Measurements from ENCODE around the gene NEMF.

The NEMF gene

GRCh38 chr14:49853158-49853477 lies 530 bp upstream of the NEMF start:
- TF ChIP-seq EP300 (IDR thresholded peaks at IDR 0.05; ENCODE audit: borderline replicate concordance): no peak
- no peak for TF ChIP-seq EGR1 (IDR thresholded peaks at IDR 0.05)
- no peak for TF ChIP-seq REST (IDR thresholded peaks at IDR 0.05; ENCODE audit: low read depth)
- TF ChIP-seq YY1 (IDR thresholded peaks at IDR 0.05; ENCODE audit: low read depth): no peak
- no peak for TF ChIP-seq TEAD4 (IDR thresholded peaks at IDR 0.05)

- no peak for TF ChIP-seq REST (IDR thresholded peaks at IDR 0.05; ENCODE audit: low read depth)
- TF ChIP-seq TEAD4 (IDR thresholded peaks at IDR 0.05): no peak
- TF ChIP-seq USF1 (IDR thresholded peaks at IDR 0.05): no peak
- no peak for TF ChIP-seq FOXM1 (IDR thresholded peaks at IDR 0.05; ENCODE audit: borderline replicate concordance, low read depth)
- TF ChIP-seq ZBTB7A (IDR thresholded peaks at IDR 0.05; ENCODE audit: low read depth): no peak
- TF ChIP-seq CEBPB (IDR thresholded peaks at IDR 0.05): no peak
- no peak for TF ChIP-seq RAD21 (IDR thresholded peaks at IDR 0.05; ENCODE audit: low read depth)
- no peak for TF ChIP-seq TAF1 (IDR thresholded peaks at IDR 0.05; ENCODE audit: low read depth)
- TF ChIP-seq NFIC (IDR thresholded peaks at IDR 0.05): no peak
- no peak for TF ChIP-seq YY1 (IDR thresholded peaks at IDR 0.05; ENCODE audit: low read depth)
- no peak for TF ChIP-seq TCF12 (IDR thresholded peaks at IDR 0.05; ENCODE audit: low read depth)
- no peak for TF ChIP-seq CREB1 (IDR thresholded peaks at IDR 0.05; ENCODE audit: low read depth)
- no peak for TF ChIP-seq EGR1 (IDR thresholded peaks at IDR 0.05)
- no peak for TF ChIP-seq MAX (IDR thresholded peaks at IDR 0.05)
- no peak for TF ChIP-seq EP300 (IDR thresholded peaks at IDR 0.05; ENCODE audit: borderline replicate concordance)
These were observed 775 bp downstream of the NEMF start for GRCh38 chr14:49851813-49852212.

GRCh38 chr14:49849213-49849847 lies 3.3 kb downstream of the NEMF start:
- TF ChIP-seq RAD21 (IDR thresholded peaks at IDR 0.05; ENCODE audit: low read depth): no peak
- no peak for TF ChIP-seq FOXM1 (IDR thresholded peaks at IDR 0.05; ENCODE audit: borderline replicate concordance, low read depth)
- TF ChIP-seq EP300 (IDR thresholded peaks at IDR 0.05; ENCODE audit: borderline replicate concordance): no peak
- TF ChIP-seq CEBPB (IDR thresholded peaks at IDR 0.05): no peak
- no peak for TF ChIP-seq TAF1 (IDR thresholded peaks at IDR 0.05; ENCODE audit: low read depth)
- no peak for TF ChIP-seq REST (IDR thresholded peaks at IDR 0.05; ENCODE audit: low read depth)
- TF ChIP-seq EGR1 (IDR thresholded peaks at IDR 0.05): no peak
- no peak for TF ChIP-seq MAX (IDR thresholded peaks at IDR 0.05)
- no peak for TF ChIP-seq YY1 (IDR thresholded peaks at IDR 0.05; ENCODE audit: low read depth)
- TF ChIP-seq ZBTB7A (IDR thresholded peaks at IDR 0.05; ENCODE audit: low read depth): no peak
- no peak for TF ChIP-seq NFIC (IDR thresholded peaks at IDR 0.05)
- TF ChIP-seq USF1 (IDR thresholded peaks at IDR 0.05): no peak
- TF ChIP-seq TCF12 (IDR thresholded peaks at IDR 0.05; ENCODE audit: low read depth): no peak
- TF ChIP-seq CREB1 (IDR thresholded peaks at IDR 0.05; ENCODE audit: low read depth): no peak

GRCh38 chr14:49828640-49829039 lies 23.9 kb downstream of the NEMF start:
- TF ChIP-seq TEAD4 (IDR thresholded peaks at IDR 0.05) (no peak), TCF12 (IDR thresholded peaks at IDR 0.05; ENCODE audit: low read depth) (no peak), CREB1 (IDR thresholded peaks at IDR 0.05; ENCODE audit: low read depth) (no peak)

DNA sequence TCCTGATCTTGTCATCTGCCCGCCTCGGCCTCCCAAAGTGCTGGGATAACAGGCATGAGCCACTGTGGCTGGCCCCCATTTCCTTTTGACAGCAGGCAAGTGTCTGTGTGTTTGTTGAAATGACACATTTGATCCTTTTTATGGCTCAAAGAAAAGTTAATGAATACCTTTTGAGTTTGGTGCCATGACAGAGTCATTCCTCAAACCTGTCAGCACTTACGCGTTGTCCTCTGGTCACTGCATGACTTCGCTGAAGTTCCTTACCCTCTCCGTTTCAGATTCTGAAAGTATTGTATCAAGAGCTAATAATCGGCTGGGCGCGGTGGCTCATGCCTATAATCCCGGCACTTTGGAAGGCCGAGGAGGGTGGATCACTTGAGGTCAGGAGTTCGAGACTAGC lies 32.4 kb downstream of the NEMF start:
- TF ChIP-seq USF1 (IDR thresholded peaks at IDR 0.05) (no peak), TAF1 (IDR thresholded peaks at IDR 0.05; ENCODE audit: low read depth) (no peak)
